B cell (primary cell): ENCODE data around the gene DCUN1D2. TPM values are rescaled to one million over a fixed set of nuclear protein-coding genes. Genes with fewer than 3 reads are reported as not detected.

Experiments used
- ATAC-seq: fragments of 200-7000 bp; cut with Tn5 transposase; one replicate; pipeline ENCODE4 v1.10.0; 2021; ENCODE audit warnings: low read depth, mild to moderate bottlenecking, moderate number of reproducible peaks, moderate library complexity
- CTCF ChIA-PET: fragments of 350-600 bp; sonication (Branson Sonifier 250); formaldehyde crosslinking; loops from one replicate; lab custom pipeline; 2021; ENCODE audit warnings: antibody characterized with exemption, inconsistent platforms; lab: Charles Lee
- POLR2A ChIA-PET: fragments of 350-600 bp; sonication (Branson Sonifier 250); formaldehyde crosslinking; loops from one replicate; lab custom pipeline; 2021; ENCODE audit warnings: antibody characterized with exemption; lab: Charles Lee
- DNase-seq: peaks from one replicate; pipeline ENCODE4 v3.0.0; 2013
- H2AFZ ChIP-seq: 2 replicates; pipeline ENCODE4 v1.6.1; 2012; ENCODE audit warnings: mild to moderate bottlenecking, low read depth, low read length; ENCODE audit not compliant: insufficient read depth, poor library complexity, severe bottlenecking
- H3K27ac ChIP-seq, 2 donors: 1 replicate in 1 of 2; 2 replicates in 1 of 2; pipeline ENCODE4 v1.5.1; 2012 to 2013; ENCODE audit warnings: low read length in 2 of 2, mild to moderate bottlenecking in 2 of 2, moderate library complexity in 1 of 2
- H3K27me3 ChIP-seq, 4 experiments: fragments of 200-600 bp in 1 of 4; sonication (generic) in 1 of 4; replicated peaks in 1 of 4; 1 replicate in 2 of 4; 2 replicates in 2 of 4; pipeline versions ENCODE4 v1.6.1 to v1.7.0; 2013 to 2016; ENCODE audit warnings: low read length in 3 of 4, mild to moderate bottlenecking in 2 of 4, mixed read lengths in 1 of 4, moderate library complexity in 1 of 4; ENCODE audit not compliant: insufficient read depth in 4 of 4, control insufficient read depth in 3 of 4; ENCODE audit errors: control extremely low read depth in 1 of 4
- H3K36me3 ChIP-seq, 2 experiments: replicated peaks in 1 of 2; 1 replicate in 1 of 2; 2 replicates in 1 of 2; pipeline versions ENCODE4 v1.6.1 to v1.7.1; 2013; ENCODE audit warnings: low read length in 1 of 2; ENCODE audit not compliant: insufficient read depth in 2 of 2, control insufficient read depth in 1 of 2; ENCODE audit errors: control extremely low read depth in 1 of 2, extremely low read depth in 1 of 2
- H3K4me1 ChIP-seq, 2 donors: fragments of 200-600 bp in 1 of 2; sonication (generic) in 1 of 2; 1 replicate in 1 of 2; 2 replicates in 1 of 2; pipeline versions ENCODE4 v1.5.1 to v1.6.1; 2013 to 2017; ENCODE audit warnings: low read length in 2 of 2; ENCODE audit not compliant: control insufficient read depth in 2 of 2, insufficient read depth in 2 of 2
- H3K4me2 ChIP-seq: replicated peaks from 2 replicates; pipeline ENCODE3; 2012; ENCODE audit warnings: mild to moderate bottlenecking, low read depth, low read length; ENCODE audit not compliant: poor library complexity, severe bottlenecking
- H3K4me3 ChIP-seq, 5 experiments: fragments of 200-600 bp in 1 of 5; sonication (generic) in 1 of 5; 1 replicate in 3 of 5; 2 replicates in 2 of 5; pipeline versions ENCODE4 v1.5.1 to v1.7.0; 2011 to 2016; ENCODE audit warnings: low read length in 4 of 5, mild to moderate bottlenecking in 4 of 5, low read depth in 2 of 5, control low read depth in 1 of 5, moderate library complexity in 1 of 5; ENCODE audit not compliant: insufficient read depth in 1 of 5; ENCODE audit errors: control extremely low read depth in 1 of 5, extremely low read depth in 1 of 5
- H3K79me2 ChIP-seq: fragments of 200-600 bp; sonication (generic); one replicate; pipeline ENCODE4 v1.6.0; 2016; ENCODE audit warnings: low read length; ENCODE audit not compliant: control insufficient read depth, insufficient read depth
- H3K9ac ChIP-seq: fragments of 200-600 bp; sonication (generic); 2 replicates; pipeline ENCODE4 v1.6.1; 2017; ENCODE audit warnings: mild to moderate bottlenecking, low read length, moderate library complexity
- H3K9me3 ChIP-seq, 3 donors: one replicate each; pipeline versions ENCODE4 v1.6.1 to v1.7.1; 2013; ENCODE audit warnings: low read length in 2 of 3; ENCODE audit not compliant: control insufficient read depth in 2 of 3, insufficient read depth in 1 of 3; ENCODE audit errors: control extremely low read depth in 1 of 3
- H4K20me1 ChIP-seq: 2 replicates; pipeline ENCODE4 v1.6.0; 2012; ENCODE audit warnings: mild to moderate bottlenecking, low read length; ENCODE audit not compliant: insufficient read depth, control insufficient read depth, poor library complexity, severe bottlenecking
- H3K27ac Mint-ChIP-seq: one replicate; pipeline ENCODE4 v1.8.0; 2021; ENCODE audit warnings: mixed read lengths
- H3K27me3 Mint-ChIP-seq: one replicate; pipeline ENCODE4 v1.8.0; 2021; ENCODE audit warnings: mixed read lengths
- H3K4me1 Mint-ChIP-seq: one replicate; pipeline ENCODE4 v1.8.0; 2021; ENCODE audit warnings: mixed read lengths
- H3K4me3 Mint-ChIP-seq: one replicate; pipeline ENCODE4 v1.8.0; 2021; ENCODE audit warnings: mixed read lengths
- H3K9me3 Mint-ChIP-seq: one replicate; pipeline ENCODE4 v1.8.0; 2022; ENCODE audit warnings: mixed read lengths; ENCODE audit not compliant: insufficient read depth
- EZH2 ChIP-seq: IDR thresholded peaks from 2 replicates; pipeline ENCODE4 v1.6.1; 2012; ENCODE audit warnings: borderline replicate concordance, low read depth, mild to moderate bottlenecking, moderate library complexity, low read length; ENCODE audit not compliant: insufficient read depth, poor library complexity, severe bottlenecking
- WGBS: methylation state at CpG from one replicate; pipeline ENCODE4 v1.1.5; 2013; ENCODE audit warnings: missing lambda C conversion rate; ENCODE audit not compliant: insufficient coverage; 5-methylcytosine and 5-hydroxymethylcytosine counted together
- intact Hi-C: fragments of 100-400 bp; cut with micrococcal nuclease; formaldehyde crosslinking; loops from one replicate; pipeline ENCODE4 v1.10.0; 2022
- polyA plus RNA-seq: library from polyadenylated mRNA; depleted of rRNA; stranded (reverse); fragments of >200 nt; gene quantifications from 2 replicates; pipeline ENCODE4 v1.2.3, GENCODE V29; 2012
- total RNA-seq, 2 donors: library from RNA; stranded (reverse); fragments of 120-200 nt in 1 of 2; gene quantifications; 1 replicate in 1 of 2; 2 replicates in 1 of 2; pipeline versions ENCODE4 v1.2.3 to v1.2.4, GENCODE V29; 2013 to 2022
- TF ChIP-seq, protein P1 (sequence below): fragments of 200-600 bp; IDR thresholded peaks from one replicate; pipeline ENCODE4 v1.8.0; 2022; ENCODE audit warnings: antibody characterized with exemption, mild to moderate bottlenecking

The DCUN1D2 gene
- total and polyA plus RNA-seq, 2 donors (not counting 1 experiment from before 2014, with no cell fraction given), result 15.3 to 41.3 TPM

DNA sequence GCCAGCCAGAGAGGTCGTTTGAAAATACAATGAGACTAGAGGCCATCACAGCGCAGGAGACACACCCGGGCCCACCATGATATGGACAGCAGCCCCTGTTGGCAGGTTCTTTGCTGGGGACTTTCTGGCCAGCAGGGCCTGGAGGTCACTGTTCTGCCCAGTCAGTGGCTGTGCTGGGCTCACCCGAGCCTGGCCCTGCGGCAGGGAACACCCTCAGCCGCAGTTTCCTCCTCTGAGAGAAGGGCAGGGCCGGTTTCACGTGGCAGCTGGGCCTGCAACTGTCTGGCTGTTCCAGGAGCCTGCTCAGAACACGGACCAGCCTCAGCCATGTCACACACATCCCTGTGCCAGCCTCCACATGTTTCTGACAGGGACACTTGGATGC is 76.6 kb downstream of the DCUN1D2 start:
- CTCF ChIA-PET, result no interaction called here
- ATAC-seq, result no peak
- Histone ChIP-seq H3K9me3 (peaks cover 0 to 51% (median 14%) of the 10 kb centered on the region in 3 donors), H4K20me1 (no peaks in the 10 kb centered on the region), H2AFZ (no peak overlapping the region), H3K36me3 (no peaks in the 10 kb centered on the region), H3K4me1 (peaks cover 13 to 27% of the 10 kb centered on the region in 2 donors), H3K4me2 (no peak overlapping the region), H3K4me3 (no peak overlapping the region), H3K79me2 (no peaks in the 10 kb centered on the region), H3K27ac (no peak overlapping the region), H3K27me3 (no peaks in the 10 kb centered on the region), H3K9ac (no peak overlapping the region)
- POLR2A ChIA-PET, result no interaction called here
- Mint-ChIP-seq H3K4me3 (no peak overlapping the region), H3K9me3 (no peaks in the 10 kb centered on the region), H3K4me1 (peaks cover 20% of the 10 kb centered on the region), H3K27ac (no peak overlapping the region), H3K27me3 (peaks cover 4% of the 10 kb centered on the region)
- WGBS, result 75% methylated on average over 9 of the region's 9 CpGs
- intact Hi-C loops, result no loop called here
- DNase-seq, result no peak
- TF ChIP-seq, protein P1, sequence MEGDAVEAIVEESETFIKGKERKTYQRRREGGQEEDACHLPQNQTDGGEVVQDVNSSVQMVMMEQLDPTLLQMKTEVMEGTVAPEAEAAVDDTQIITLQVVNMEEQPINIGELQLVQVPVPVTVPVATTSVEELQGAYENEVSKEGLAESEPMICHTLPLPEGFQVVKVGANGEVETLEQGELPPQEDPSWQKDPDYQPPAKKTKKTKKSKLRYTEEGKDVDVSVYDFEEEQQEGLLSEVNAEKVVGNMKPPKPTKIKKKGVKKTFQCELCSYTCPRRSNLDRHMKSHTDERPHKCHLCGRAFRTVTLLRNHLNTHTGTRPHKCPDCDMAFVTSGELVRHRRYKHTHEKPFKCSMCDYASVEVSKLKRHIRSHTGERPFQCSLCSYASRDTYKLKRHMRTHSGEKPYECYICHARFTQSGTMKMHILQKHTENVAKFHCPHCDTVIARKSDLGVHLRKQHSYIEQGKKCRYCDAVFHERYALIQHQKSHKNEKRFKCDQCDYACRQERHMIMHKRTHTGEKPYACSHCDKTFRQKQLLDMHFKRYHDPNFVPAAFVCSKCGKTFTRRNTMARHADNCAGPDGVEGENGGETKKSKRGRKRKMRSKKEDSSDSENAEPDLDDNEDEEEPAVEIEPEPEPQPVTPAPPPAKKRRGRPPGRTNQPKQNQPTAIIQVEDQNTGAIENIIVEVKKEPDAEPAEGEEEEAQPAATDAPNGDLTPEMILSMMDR, result no peak
- no peak for TF ChIP-seq EZH2

- peak overlapping the region; percentile 18 for H3K4me3 Mint-ChIP-seq
Measured at GRCh38 chr13:113413178-113413897, 77.2 kb downstream of the DCUN1D2 start.

More at GRCh38 chr13:113413178-113413897, 77.2 kb downstream of the DCUN1D2 start:
- H3K79me2 ChIP-seq, result no peaks in the 10 kb centered on the region
- no peak overlapping the region for H3K4me2 ChIP-seq
- POLR2A ChIA-PET, result no interaction called here
- no peak overlapping the region for H3K9ac ChIP-seq
- H3K36me3 ChIP-seq, result no peaks in the 10 kb centered on the region
- H2AFZ ChIP-seq, result no peak overlapping the region
- Mint-ChIP-seq H3K9me3 (no peaks in the 10 kb centered on the region), H3K4me1 (peaks cover 23% of the 10 kb centered on the region), H3K27ac (peak overlapping the region; percentile 51), H3K27me3 (peaks cover 4% of the 10 kb centered on the region)
- no peaks in the 10 kb centered on the region for H3K27me3 ChIP-seq
- TF ChIP-seq EZH2, result no peak
- TF ChIP-seq, protein P1, result no peak
- H4K20me1 ChIP-seq, result no peaks in the 10 kb centered on the region
- H3K27ac ChIP-seq, result no peak overlapping the region
- intact Hi-C loops, result no loop called here
- H3K9me3 ChIP-seq, result peaks cover 0 to 56% (median 15%) of the 10 kb centered on the region in 3 donors
- peaks cover 14 to 32% of the 10 kb centered on the region in 2 donors for H3K4me1 ChIP-seq
- ATAC-seq (no peak), DNase-seq (no peak)
- WGBS, result 97% methylated on average over 32 of the region's 32 CpGs
- CTCF ChIA-PET, result no interaction called here
- no peak overlapping the region for H3K4me3 ChIP-seq
